Stomach (tissue), 4 donors: ENCODE measurements around the gene TCEANC2.

Experiments used
- CTCF ChIP-seq, 7 experiments: fragments of 450-650 bp in 4 of 7; fragments of 200-600 bp in 3 of 7; sonication (generic) in 3 of 7; IDR thresholded peaks; one replicate each; pipeline ENCODE4 v1.5.1; 2016 to 2019; ENCODE audit warnings: antibody characterized with exemption in 7 of 7, control low read depth in 2 of 7, mild to moderate bottlenecking in 1 of 7
- POLR2A ChIP-seq, 4 donors: fragments of 450-650 bp; IDR thresholded peaks; one replicate each; pipeline ENCODE4 v1.6.1; 2016; ENCODE audit warnings: antibody characterized with exemption in 4 of 4, control low read depth in 2 of 4, mild to moderate bottlenecking in 1 of 4, moderate library complexity in 1 of 4

GRCh38 chr1:54110996-54111395 is 57.6 kb downstream of the TCEANC2 start:
- TF ChIP-seq CTCF (IDR thresholded peaks at IDR 0.05) (no peak), POLR2A (IDR thresholded peaks at IDR 0.05) (no peak)
